Osteocyte (in vitro differentiated cells): Measurements from ENCODE around the gene CAMK2D. TPM values are rescaled to one million over a fixed set of nuclear protein-coding genes. Genes with fewer than 3 reads are reported as not detected.

Source experiments
- DNase-seq: peaks from one replicate; pipeline ENCODE4 v3.0.0; 2021; ENCODE audit warnings: mixed read lengths; ENCODE audit not compliant: unreplicated experiment; ENCODE audit errors: extremely low spot score
- H3K27ac Mint-ChIP-seq: one replicate; pipeline ENCODE4 v1.8.0; 2021; ENCODE audit warnings: mild to moderate bottlenecking, mixed read lengths; ENCODE audit not compliant: unreplicated experiment
- H3K27me3 Mint-ChIP-seq: one replicate; pipeline ENCODE4 v1.8.0; 2021; ENCODE audit warnings: mixed read lengths; ENCODE audit not compliant: unreplicated experiment
- H3K36me3 Mint-ChIP-seq: one replicate; pipeline ENCODE4 v1.8.0; 2021; ENCODE audit warnings: mixed read lengths; ENCODE audit not compliant: unreplicated experiment
- H3K4me1 Mint-ChIP-seq: one replicate; pipeline ENCODE4 v1.8.0; 2021; ENCODE audit warnings: mixed read lengths; ENCODE audit not compliant: unreplicated experiment
- H3K4me3 Mint-ChIP-seq: one replicate; pipeline ENCODE4 v1.8.0; 2021; ENCODE audit warnings: mild to moderate bottlenecking, moderate library complexity, mixed read lengths; ENCODE audit not compliant: unreplicated experiment
- H3K9me3 Mint-ChIP-seq: one replicate; pipeline ENCODE4 v1.8.0; 2021; ENCODE audit warnings: mixed read lengths; ENCODE audit not compliant: unreplicated experiment
- total RNA-seq: library from RNA; stranded (reverse); gene quantifications from 2 replicates; pipeline ENCODE4 v1.2.1, GENCODE V29; 2021
- TF ChIP-seq, protein P1 (sequence below): fragments of 200-600 bp; sonication (generic); IDR thresholded peaks from 2 replicates; pipeline ENCODE4 v1.5.0; 2021; ENCODE audit warnings: antibody characterized with exemption, mild to moderate bottlenecking, moderate library complexity

The CAMK2D gene
- total RNA-seq, 1 donor from 2014 or later = 84.3 TPM

DNA sequence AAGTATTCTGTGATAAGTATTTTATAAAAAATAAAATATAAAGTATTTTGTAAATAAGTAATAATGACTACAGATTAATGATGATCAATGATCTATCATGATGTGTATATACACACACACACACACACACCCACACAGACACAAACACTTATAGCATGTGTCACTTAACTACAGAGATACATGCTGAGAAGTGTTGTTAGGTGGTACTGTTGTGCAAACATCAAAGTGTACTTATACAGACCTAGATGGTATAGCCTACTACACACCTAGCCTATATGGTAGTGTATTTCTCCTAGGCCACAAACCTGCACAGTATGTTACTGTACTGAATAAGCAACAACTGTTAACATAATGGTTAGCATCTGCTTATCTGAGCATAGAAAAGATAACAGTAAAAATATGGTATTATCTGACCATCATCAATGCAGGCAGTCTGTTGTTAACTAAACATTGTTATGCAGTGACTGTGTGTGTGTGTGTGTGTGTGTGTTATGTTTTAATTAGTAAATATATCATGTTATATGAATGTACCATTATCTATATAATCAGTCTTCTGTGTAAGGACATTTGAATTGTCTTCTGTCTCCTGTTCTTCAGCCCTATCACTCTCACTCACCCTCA, 138.2 kb downstream of the CAMK2D start:
- no peak overlapping the region for H3K4me3 Mint-ChIP-seq
- no peaks in the 10 kb centered on the region for H3K4me1 Mint-ChIP-seq
- H3K27ac Mint-ChIP-seq = no peak overlapping the region
- no peaks in the 10 kb centered on the region for H3K27me3 Mint-ChIP-seq
- no peaks in the 10 kb centered on the region for H3K9me3 Mint-ChIP-seq
- DNase-seq = no peak
- peaks cover 11% of the 10 kb centered on the region for H3K36me3 Mint-ChIP-seq
- TF ChIP-seq, protein P1, sequence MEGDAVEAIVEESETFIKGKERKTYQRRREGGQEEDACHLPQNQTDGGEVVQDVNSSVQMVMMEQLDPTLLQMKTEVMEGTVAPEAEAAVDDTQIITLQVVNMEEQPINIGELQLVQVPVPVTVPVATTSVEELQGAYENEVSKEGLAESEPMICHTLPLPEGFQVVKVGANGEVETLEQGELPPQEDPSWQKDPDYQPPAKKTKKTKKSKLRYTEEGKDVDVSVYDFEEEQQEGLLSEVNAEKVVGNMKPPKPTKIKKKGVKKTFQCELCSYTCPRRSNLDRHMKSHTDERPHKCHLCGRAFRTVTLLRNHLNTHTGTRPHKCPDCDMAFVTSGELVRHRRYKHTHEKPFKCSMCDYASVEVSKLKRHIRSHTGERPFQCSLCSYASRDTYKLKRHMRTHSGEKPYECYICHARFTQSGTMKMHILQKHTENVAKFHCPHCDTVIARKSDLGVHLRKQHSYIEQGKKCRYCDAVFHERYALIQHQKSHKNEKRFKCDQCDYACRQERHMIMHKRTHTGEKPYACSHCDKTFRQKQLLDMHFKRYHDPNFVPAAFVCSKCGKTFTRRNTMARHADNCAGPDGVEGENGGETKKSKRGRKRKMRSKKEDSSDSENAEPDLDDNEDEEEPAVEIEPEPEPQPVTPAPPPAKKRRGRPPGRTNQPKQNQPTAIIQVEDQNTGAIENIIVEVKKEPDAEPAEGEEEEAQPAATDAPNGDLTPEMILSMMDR = no peak

DNA sequence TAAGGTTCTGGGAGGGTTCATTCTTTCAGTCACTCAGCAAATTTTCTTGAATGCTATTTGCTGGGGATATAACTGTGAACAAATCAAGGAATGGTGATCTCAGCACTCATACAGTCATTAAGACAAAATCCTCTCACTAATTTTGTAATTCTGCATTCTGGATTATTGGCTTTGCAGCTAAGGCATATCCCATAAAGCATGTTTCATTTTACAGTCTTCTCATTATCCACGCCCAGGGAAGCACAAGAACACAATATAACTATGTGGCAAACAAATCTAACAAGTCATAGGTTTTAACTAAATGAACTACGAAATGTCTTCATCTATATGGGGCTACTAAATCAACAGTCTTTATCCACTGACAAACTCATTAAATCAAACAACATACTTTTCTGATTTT, 139.9 kb downstream of the CAMK2D start:
- H3K27ac Mint-ChIP-seq = no peak overlapping the region
- H3K36me3 Mint-ChIP-seq = peaks cover 11% of the 10 kb centered on the region
- H3K4me1 Mint-ChIP-seq = peaks cover 5% of the 10 kb centered on the region
- no peaks in the 10 kb centered on the region for H3K27me3 Mint-ChIP-seq
- H3K4me3 Mint-ChIP-seq = no peak overlapping the region
- TF ChIP-seq, protein P1 = no peak
- no peak for DNase-seq
- no peaks in the 10 kb centered on the region for H3K9me3 Mint-ChIP-seq

DNA sequence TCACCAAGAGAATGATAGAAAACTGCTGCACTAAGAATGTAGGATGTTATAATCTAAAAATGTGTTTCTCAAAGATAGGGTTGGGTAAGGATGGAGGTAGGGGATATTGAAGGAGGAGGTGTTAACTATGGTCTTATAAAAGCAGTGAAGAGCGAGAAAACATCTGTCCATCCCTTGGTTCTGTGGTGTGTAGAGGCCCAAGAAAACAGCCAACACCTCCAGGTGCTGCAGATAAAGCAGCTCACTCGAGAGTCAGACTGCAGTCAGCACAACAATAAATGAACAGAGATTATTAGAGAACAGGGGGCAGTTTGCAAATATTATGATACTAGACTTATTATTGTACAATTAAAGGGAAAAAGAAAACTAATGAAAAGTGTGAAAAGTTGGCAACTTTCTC, 141.5 kb downstream of the CAMK2D start:
- DNase-seq = no peak
- H3K4me1 Mint-ChIP-seq = peaks cover 13% of the 10 kb centered on the region
- H3K27ac Mint-ChIP-seq = no peak overlapping the region
- H3K36me3 Mint-ChIP-seq = peaks cover 2% of the 10 kb centered on the region
- TF ChIP-seq, protein P1 = no peak
- no peak overlapping the region for H3K4me3 Mint-ChIP-seq
- H3K9me3 Mint-ChIP-seq = no peaks in the 10 kb centered on the region
- H3K27me3 Mint-ChIP-seq = no peaks in the 10 kb centered on the region

DNA sequence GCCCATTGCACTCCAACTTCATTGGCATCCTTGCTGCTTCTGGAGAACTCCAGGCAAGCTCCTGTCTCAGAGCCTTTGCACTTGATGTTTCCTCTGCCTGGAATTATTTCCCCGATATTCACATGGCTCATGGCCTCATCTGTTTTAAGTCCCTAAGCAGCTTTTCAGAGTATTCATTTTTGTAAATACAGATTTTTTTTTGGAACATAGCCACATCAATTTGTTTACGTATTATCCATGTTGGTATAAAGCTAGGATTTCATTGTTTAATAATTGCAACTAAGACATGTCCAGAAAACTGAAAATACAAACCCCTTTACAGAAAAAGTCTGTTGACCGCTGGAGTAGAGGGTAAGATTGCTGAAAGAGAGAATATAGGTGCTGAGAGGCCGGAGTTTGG, 142.0 kb downstream of the CAMK2D start:
- TF ChIP-seq, protein P1 = no peak
- Mint-ChIP-seq H3K4me1 (peaks cover 17% of the 10 kb centered on the region), H3K36me3 (peaks cover 2% of the 10 kb centered on the region), H3K9me3 (no peaks in the 10 kb centered on the region), H3K27ac (no peak overlapping the region), H3K4me3 (no peak overlapping the region), H3K27me3 (no peaks in the 10 kb centered on the region)
- DNase-seq = no peak

DNA sequence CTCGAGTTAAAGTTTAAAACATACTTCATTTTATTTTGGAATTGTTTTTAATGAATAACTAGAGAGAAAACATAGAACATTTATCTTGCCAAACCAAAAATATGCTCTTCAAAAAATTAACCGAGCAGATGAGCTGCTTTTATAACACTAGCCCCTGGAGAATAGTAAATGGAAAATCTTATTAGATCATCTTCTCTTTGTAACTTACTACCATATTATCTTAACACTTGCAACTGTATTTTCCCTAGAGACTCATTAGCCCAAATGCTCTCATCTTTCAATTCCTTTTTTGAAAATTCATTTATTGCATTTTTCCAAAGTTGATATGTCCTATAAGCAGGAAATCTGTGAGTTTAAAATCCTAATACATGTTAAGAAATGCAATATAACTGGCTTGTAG, 143.3 kb downstream of the CAMK2D start:
- Mint-ChIP-seq H3K36me3 (no peaks in the 10 kb centered on the region), H3K4me1 (peaks cover 22% of the 10 kb centered on the region), H3K9me3 (no peaks in the 10 kb centered on the region), H3K4me3 (no peak overlapping the region), H3K27me3 (no peaks in the 10 kb centered on the region), H3K27ac (no peak overlapping the region)
- DNase-seq = no peak
- TF ChIP-seq, protein P1 = no peak
